Heart left ventricle (tissue), 16 donors: ENCODE results near the gene IRAK2. TPM values are rescaled to one million over a fixed set of nuclear protein-coding genes. Genes with fewer than 3 reads are reported as not detected.
A peak's percentile ranks its signal among the peaks of the same experiment; 100 is the strongest.

ENCODE experiments used
- ATAC-seq, 4 donors: fragments of 200-7000 bp; cut with Tn5 transposase; one replicate each; pipeline ENCODE4 v1.9.1; 2020 to 2022; ENCODE audit warnings: moderate library complexity in 4 of 4, mild to moderate bottlenecking in 3 of 4, moderate number of reproducible peaks in 1 of 4
- DNase-seq, 5 donors: peaks; one replicate each; pipeline ENCODE4 v3.0.0-alpha.2; 2020
- H3K27ac ChIP-seq, 12 donors: fragments of 200-600 bp; sonication (generic) in 4 of 12; one replicate each; pipeline versions ENCODE4 v1.5.0 to v1.8.0; 2016 to 2022; ENCODE audit warnings: mild to moderate bottlenecking in 2 of 12
- H3K27me3 ChIP-seq, 9 donors: fragments of 200-600 bp; sonication (generic) in 2 of 9; one replicate each; pipeline versions ENCODE4 v1.5.1 to v1.8.0; 2016 to 2022; ENCODE audit warnings: mild to moderate bottlenecking in 3 of 9
- H3K36me3 ChIP-seq, 9 donors: fragments of 200-600 bp; sonication (generic) in 2 of 9; one replicate each; pipeline versions ENCODE4 v1.5.0 to v1.8.0; 2018 to 2022; ENCODE audit warnings: mild to moderate bottlenecking in 2 of 9
- H3K4me1 ChIP-seq, 12 donors: fragments of 200-600 bp; sonication (generic) in 4 of 12; one replicate each; pipeline versions ENCODE4 v1.5.0 to v1.8.0; 2016 to 2022; ENCODE audit warnings: mild to moderate bottlenecking in 3 of 12
- H3K4me3 ChIP-seq, 12 donors: fragments of 200-600 bp; sonication (generic) in 4 of 12; one replicate each; pipeline versions ENCODE4 v1.5.0 to v1.8.0; 2017 to 2022; ENCODE audit warnings: mild to moderate bottlenecking in 9 of 12, moderate library complexity in 4 of 12
- H3K9me3 ChIP-seq, 12 donors: fragments of 200-600 bp; sonication (generic) in 4 of 12; one replicate each; pipeline versions ENCODE4 v1.5.0 to v1.8.0; 2016 to 2022; ENCODE audit warnings: mild to moderate bottlenecking in 1 of 12
- CTCF ChIP-seq, 12 donors: fragments of 200-600 bp; sonication (generic) in 4 of 12; IDR thresholded peaks; one replicate each; pipeline versions ENCODE4 v1.5.0 to v1.8.0; 2018 to 2022; ENCODE audit warnings: antibody characterized with exemption in 12 of 12, mild to moderate bottlenecking in 5 of 12
- POLR2A ChIP-seq, 2 donors: fragments of 450-650 bp; IDR thresholded peaks; one replicate each; pipeline ENCODE4 v1.6.1; 2017; ENCODE audit warnings: antibody characterized with exemption in 2 of 2, mild to moderate bottlenecking in 2 of 2, moderate library complexity in 2 of 2
- WGBS, 4 donors: extraction: QIAGEN DNeasy Blood & Tissue Kit in 2 of 4; methylation state at CpG; one replicate each; pipeline versions ENCODE4 v1.1.5 to v1.1.7; 2013 to 2018; 5-methylcytosine and 5-hydroxymethylcytosine counted together
- intact Hi-C, 10 donors: fragments of 100-400 bp; cut with DNase I; formaldehyde crosslinking; loops; one replicate each; pipeline versions ENCODE4 v1.11.1 to v1.14.2; 2022
- polyA plus RNA-seq, 2 donors: library from polyadenylated mRNA; stranded (reverse); fragments of 200-250 nt; gene quantifications; one replicate each; pipeline ENCODE4 v1.2.3, GENCODE V29; 2013
- total RNA-seq, 9 donors: library from RNA; depleted of rRNA in 2 of 9; stranded (reverse); fragments of >200 nt in 2 of 9; fragmentation: NEBNext Ultra II Directional in 3 of 9; extraction: Animal tissue kit (Norgen Biotek cat#: 25700) in 3 of 9; gene quantifications; one replicate each; pipeline versions ENCODE4 v1.1.0 to v1.2.4, GENCODE V29; 2016 to 2023
- donor health status: ischemic (EF 13 %, LVEDD 7.1; RV severe dilation, severe dysfunction).
- donor health status: healthy with polysubstance abuse.
- donor health status: DM: no; HTN: yes; CAD: no.
- donor health status: DM: no; HTN: no; CAD: no.
- donor health status: ischemic (EF 25% LVEDD 6.9; RV normal size, moderate dysfunction).
- donor health status: ischemic (EF 25% LVEDD 5.7; RV mildly dilated, moderate dysfunction).
- donor health status: healthy.
- donor health status: DM: yes; HTN: yes; CAD: no.
- donor health status: ischemic (EF 35%, LVEDD 5.7; RV mildly dilated, moderate dysfunction).
- donor health status: nonischemic (EF 11% LVEDD 7.7; RV severe dilation, severe dysfunction).
- donor health status: DM: yes; HTN: yes; CAD: no.
- donor health status: PGD.
- donor health status: ischemic (EF 29% LVEDD 5.4; RV normal size, mild dysfunction).
- donor health status: nonischemic (EF 23%, LVEDD 6.1; RV moderate dilation, normal function).

The IRAK2 gene
- total and polyA plus RNA-seq, 11 donors, result 0.46 to 6.3 (median 1.4) TPM

- peak overlapping the region in 1 of 12 donors; percentile 18 for H3K27ac ChIP-seq
- no peak for TF ChIP-seq POLR2A (IDR thresholded peaks at IDR 0.05)
- TF ChIP-seq CTCF (IDR thresholded peaks at IDR 0.05), result peak; percentile 69 to 88 (median 84)
- no peaks in the 10 kb centered on the region for H3K9me3 ChIP-seq
- no peaks in the 10 kb centered on the region for H3K27me3 ChIP-seq
- DNase-seq (peak; percentile 68 to 75 (median 70)), ATAC-seq (peak; percentile 58 to 94 (median 91))
- peaks cover 0 to 56% (median 4%) of the 10 kb centered on the region in 12 donors for H3K4me1 ChIP-seq
- intact Hi-C loops, result loop anchor here (2.0 to 10.0 kb wide), 7 partner anchors 58 to 293 kb away; partner anchors contain the start of genes IRAK2 (in 5 of the 10) and CRELD1 (in 4 of the 10)
- peaks cover 0 to 22% (median 3%) of the 10 kb centered on the region in 9 donors for H3K36me3 ChIP-seq
- 41 to 78% (median 58%) methylated on average over 4 of the region's 4 CpGs for WGBS, 4 donors
- H3K4me3 ChIP-seq, result no peak overlapping the region
Measured at GRCh38 chr3:10224794-10225665, 60.3 kb downstream of the IRAK2 start.

DNA sequence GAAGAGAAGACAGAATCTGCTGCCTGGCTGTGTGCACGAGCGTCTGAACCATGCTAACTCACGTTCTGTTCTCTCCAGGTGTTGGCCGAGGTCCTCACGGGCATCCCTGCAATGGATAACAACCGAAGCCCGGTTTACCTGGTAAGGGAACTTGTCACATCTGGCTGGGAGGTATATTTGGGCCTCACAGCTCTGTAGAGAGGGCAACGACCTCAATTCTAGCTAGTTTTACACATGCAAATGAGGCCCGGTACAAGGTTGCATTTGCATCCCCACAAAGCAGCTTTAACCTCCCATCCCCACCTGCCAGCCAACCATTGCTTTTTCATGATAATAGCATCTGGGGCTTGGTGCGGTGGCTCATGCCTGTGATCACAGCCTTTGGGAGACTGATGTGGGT, 61.6 kb downstream of the IRAK2 start:
- H3K4me1 ChIP-seq, result peaks cover 0 to 48% (median 4%) of the 10 kb centered on the region in 12 donors
- no peaks in the 10 kb centered on the region for H3K27me3 ChIP-seq
- no peak overlapping the region for H3K27ac ChIP-seq
- intact Hi-C loops, result loop anchor here in 4 of 10 donors (5.0 to 10.0 kb wide), 3 partner anchors 61 to 294 kb away; partner anchors contain the start of genes CRELD1 (in 3 of the 4) and IRAK2 (in 1 of the 4)
- DNase-seq (no peak), ATAC-seq (no peak)
- peaks cover 0 to 22% (median 3%) of the 10 kb centered on the region in 9 donors for H3K36me3 ChIP-seq
- H3K4me3 ChIP-seq, result no peak overlapping the region
- no peaks in the 10 kb centered on the region for H3K9me3 ChIP-seq
- TF ChIP-seq CTCF (IDR thresholded peaks at IDR 0.05) (no peak), POLR2A (IDR thresholded peaks at IDR 0.05) (no peak)
- WGBS, 4 donors, result 71 to 77% (median 74%) methylated on average over 10 of the region's 10 CpGs

- DNase-seq (no peak), ATAC-seq (peak in 2 of 4 donors; percentile 42 to 46)
- TF ChIP-seq CTCF (IDR thresholded peaks at IDR 0.05), result no peak
- TF ChIP-seq POLR2A (IDR thresholded peaks at IDR 0.05), result no peak
- H3K27me3 ChIP-seq, result no peaks in the 10 kb centered on the region
- WGBS, 4 donors, result 73 to 84% (median 77%) methylated on average over 4 of the region's 4 CpGs
- intact Hi-C loops, result loop anchor here in 4 of 10 donors (5.0 to 10.0 kb wide), 3 partner anchors 64 to 296 kb away; partner anchors contain the start of genes CRELD1 (in 3 of the 4) and IRAK2 (in 1 of the 4)
- H3K9me3 ChIP-seq, result no peaks in the 10 kb centered on the region
- peak overlapping the region in 1 of 12 donors; percentile 75 for H3K27ac ChIP-seq
- no peak overlapping the region for H3K4me3 ChIP-seq
- peaks cover 0 to 8% (median 0%) of the 10 kb centered on the region in 9 donors for H3K36me3 ChIP-seq
- peaks cover 0 to 36% (median 4%) of the 10 kb centered on the region in 12 donors for H3K4me1 ChIP-seq
Measured at GRCh38 chr3:10228248-10228950, 63.7 kb downstream of the IRAK2 start.
